Natural killer cell (primary cell): ENCODE measurements around the gene FAM184B. TPM values are rescaled to one million over a fixed set of nuclear protein-coding genes. Genes with fewer than 3 reads are reported as not detected.
A peak's percentile ranks its signal among the peaks of the same experiment; 100 is the strongest.

ENCODE experiments used
- ATAC-seq, 3 donors: fragments of 150-1000 bp in 2 of 3; fragments of 200-7000 bp in 1 of 3; cut with Tn5 transposase; 1 replicate in 1 of 3; 2 replicates in 2 of 3; pipeline ENCODE4 v1.10.0; 2021; ENCODE audit warnings: mild to moderate bottlenecking in 2 of 3, moderate library complexity in 2 of 3
- DNase-seq, 2 donors: peaks; one replicate each; pipeline versions ENCODE4 v3.0.0 to v3.0.0-alpha.2; 2013 to 2021; ENCODE audit warnings: mixed read lengths in 1 of 2
- H3K27ac ChIP-seq: one replicate; pipeline ENCODE4 v1.5.1; 2013; ENCODE audit warnings: mild to moderate bottlenecking, low read length
- H3K27me3 ChIP-seq: one replicate; pipeline ENCODE4 v1.6.1; 2013; ENCODE audit warnings: low read length; ENCODE audit not compliant: control insufficient read depth, insufficient read depth
- H3K36me3 ChIP-seq: one replicate; pipeline ENCODE4 v1.6.1; 2013; ENCODE audit warnings: low read length; ENCODE audit not compliant: control insufficient read depth, insufficient read depth
- H3K4me1 ChIP-seq: one replicate; pipeline ENCODE4 v1.6.1; 2013; ENCODE audit warnings: low read length; ENCODE audit not compliant: control insufficient read depth, insufficient read depth
- H3K4me3 ChIP-seq: one replicate; pipeline ENCODE4 v1.5.1; 2013; ENCODE audit warnings: low read length
- H3K9me3 ChIP-seq: one replicate; pipeline ENCODE4 v1.6.1; 2013; ENCODE audit warnings: low read length; ENCODE audit not compliant: control insufficient read depth, insufficient read depth
- H3K27ac Mint-ChIP-seq, 2 donors: one replicate each; pipeline ENCODE4 v1.8.0; 2022; ENCODE audit warnings: mild to moderate bottlenecking in 2 of 2, mixed read lengths in 2 of 2, moderate library complexity in 1 of 2
- H3K27me3 Mint-ChIP-seq, 2 donors: one replicate each; pipeline ENCODE4 v1.8.0; 2022; ENCODE audit warnings: low read depth in 2 of 2, mixed read lengths in 2 of 2
- H3K36me3 Mint-ChIP-seq: one replicate; pipeline ENCODE4 v1.8.0; 2022; ENCODE audit warnings: mixed read lengths
- H3K4me1 Mint-ChIP-seq, 2 donors: one replicate each; pipeline ENCODE4 v1.8.0; 2022; ENCODE audit warnings: mixed read lengths in 2 of 2
- H3K4me3 Mint-ChIP-seq: one replicate; pipeline ENCODE4 v1.8.0; 2022; ENCODE audit warnings: mild to moderate bottlenecking, moderate library complexity, mixed read lengths
- H3K9me3 Mint-ChIP-seq, 2 donors: one replicate each; pipeline ENCODE4 v1.8.0; 2022; ENCODE audit warnings: mixed read lengths in 2 of 2
- WGBS: methylation state at CpG from one replicate; pipeline ENCODE4 v1.1.7; 2013; ENCODE audit warnings: missing lambda C conversion rate; ENCODE audit not compliant: insufficient coverage; 5-methylcytosine and 5-hydroxymethylcytosine counted together
- intact Hi-C: fragments of 100-400 bp; cut with micrococcal nuclease; formaldehyde crosslinking; loops from one replicate; pipeline ENCODE4 v1.14.2; 2022
- total RNA-seq, 4 donors: library from RNA; stranded (reverse); fragments of 120-200 nt in 1 of 4; gene quantifications; one replicate each; pipeline versions ENCODE4 v1.2.3 to v1.2.4, GENCODE V29; 2013 to 2022
- TF ChIP-seq, protein P1 (sequence below): fragments of 200-600 bp; IDR thresholded peaks from one replicate; pipeline ENCODE4 v1.8.0; 2022; ENCODE audit warnings: antibody characterized with exemption

Gene FAM184B
- total RNA-seq, 3 donors from 2014 or later (not counting 1 experiment from before 2014, with no cell fraction given), result 0.05 TPM; not detected in 2

DNA sequence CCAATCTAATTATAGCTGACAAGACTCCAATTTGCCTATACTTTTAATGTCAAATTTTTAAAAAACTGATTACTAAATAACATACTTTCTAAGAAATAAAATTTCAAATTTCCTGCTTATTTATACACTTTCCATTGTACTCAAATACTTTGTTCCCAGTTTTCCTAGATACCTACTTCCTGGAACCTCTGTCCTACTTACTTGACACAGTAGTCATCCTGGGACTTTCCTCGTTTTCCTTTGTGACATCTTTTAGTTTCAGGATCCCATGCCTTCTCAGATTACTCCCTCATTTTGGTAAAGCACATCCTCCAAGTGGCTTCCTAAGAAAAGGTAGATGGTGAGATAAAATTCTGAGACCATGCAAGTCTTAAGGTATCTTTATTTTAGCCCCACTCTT, 13.3 kb upstream of the FAM184B start:
- H3K4me1 ChIP-seq, result no peaks in the 10 kb centered on the region
- H3K27me3 Mint-ChIP-seq, result no peaks in the 10 kb centered on the region
- no peaks in the 10 kb centered on the region for H3K9me3 Mint-ChIP-seq
- H3K27me3 ChIP-seq, result no peaks in the 10 kb centered on the region
- H3K27ac Mint-ChIP-seq, result no peak overlapping the region
- no peaks in the 10 kb centered on the region for H3K36me3 Mint-ChIP-seq
- H3K36me3 ChIP-seq, result peaks cover 9% of the 10 kb centered on the region
- H3K9me3 ChIP-seq, result no peaks in the 10 kb centered on the region
- WGBS, result 88% methylated on average over 1 of the region's 1 CpG
- H3K4me3 ChIP-seq, result no peak overlapping the region
- TF ChIP-seq, protein P1, sequence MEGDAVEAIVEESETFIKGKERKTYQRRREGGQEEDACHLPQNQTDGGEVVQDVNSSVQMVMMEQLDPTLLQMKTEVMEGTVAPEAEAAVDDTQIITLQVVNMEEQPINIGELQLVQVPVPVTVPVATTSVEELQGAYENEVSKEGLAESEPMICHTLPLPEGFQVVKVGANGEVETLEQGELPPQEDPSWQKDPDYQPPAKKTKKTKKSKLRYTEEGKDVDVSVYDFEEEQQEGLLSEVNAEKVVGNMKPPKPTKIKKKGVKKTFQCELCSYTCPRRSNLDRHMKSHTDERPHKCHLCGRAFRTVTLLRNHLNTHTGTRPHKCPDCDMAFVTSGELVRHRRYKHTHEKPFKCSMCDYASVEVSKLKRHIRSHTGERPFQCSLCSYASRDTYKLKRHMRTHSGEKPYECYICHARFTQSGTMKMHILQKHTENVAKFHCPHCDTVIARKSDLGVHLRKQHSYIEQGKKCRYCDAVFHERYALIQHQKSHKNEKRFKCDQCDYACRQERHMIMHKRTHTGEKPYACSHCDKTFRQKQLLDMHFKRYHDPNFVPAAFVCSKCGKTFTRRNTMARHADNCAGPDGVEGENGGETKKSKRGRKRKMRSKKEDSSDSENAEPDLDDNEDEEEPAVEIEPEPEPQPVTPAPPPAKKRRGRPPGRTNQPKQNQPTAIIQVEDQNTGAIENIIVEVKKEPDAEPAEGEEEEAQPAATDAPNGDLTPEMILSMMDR, result no peak
- no peak overlapping the region for H3K27ac ChIP-seq
- no peak overlapping the region for H3K4me3 Mint-ChIP-seq
- ATAC-seq (no peak), DNase-seq (no peak)
- H3K4me1 Mint-ChIP-seq, result peaks cover 0 to 4% of the 10 kb centered on the region in 2 donors
- intact Hi-C loops, result no loop called here

DNA sequence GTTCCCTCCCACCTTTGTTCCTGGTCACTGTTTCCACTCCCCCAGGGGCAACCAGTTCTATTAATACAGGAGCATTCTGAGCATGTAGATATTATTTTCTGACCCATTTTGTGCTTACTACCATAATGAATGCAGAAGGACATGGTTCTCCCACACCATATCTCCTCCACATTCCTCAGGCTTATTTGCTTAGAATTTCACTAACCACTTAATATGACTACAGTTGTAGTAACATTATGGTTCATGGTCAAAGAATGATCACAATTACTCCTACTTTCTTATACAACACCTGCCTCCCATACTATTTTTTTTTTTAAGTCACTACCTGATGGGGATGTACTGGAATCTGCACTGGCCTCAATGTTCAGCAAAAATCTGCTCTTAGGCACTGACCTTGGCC, 7.5 kb upstream of the FAM184B start:
- H3K4me1 Mint-ChIP-seq, result peaks cover 15% of the 10 kb centered on the region in 2 donors
- no peaks in the 10 kb centered on the region for H3K36me3 Mint-ChIP-seq
- H3K4me3 ChIP-seq, result no peak overlapping the region
- H3K9me3 ChIP-seq, result no peaks in the 10 kb centered on the region
- TF ChIP-seq, protein P1, result no peak
- H3K27me3 Mint-ChIP-seq, result no peaks in the 10 kb centered on the region
- ATAC-seq (no peak), DNase-seq (no peak)
- H3K36me3 ChIP-seq, result peaks cover 2% of the 10 kb centered on the region
- H3K4me1 ChIP-seq, result peaks cover 2% of the 10 kb centered on the region
- H3K9me3 Mint-ChIP-seq, result no peaks in the 10 kb centered on the region
- no peak overlapping the region for H3K27ac ChIP-seq
- H3K27ac Mint-ChIP-seq, result no peak overlapping the region
- intact Hi-C loops, result no loop called here
- H3K27me3 ChIP-seq, result no peaks in the 10 kb centered on the region
- H3K4me3 Mint-ChIP-seq, result no peak overlapping the region

DNA sequence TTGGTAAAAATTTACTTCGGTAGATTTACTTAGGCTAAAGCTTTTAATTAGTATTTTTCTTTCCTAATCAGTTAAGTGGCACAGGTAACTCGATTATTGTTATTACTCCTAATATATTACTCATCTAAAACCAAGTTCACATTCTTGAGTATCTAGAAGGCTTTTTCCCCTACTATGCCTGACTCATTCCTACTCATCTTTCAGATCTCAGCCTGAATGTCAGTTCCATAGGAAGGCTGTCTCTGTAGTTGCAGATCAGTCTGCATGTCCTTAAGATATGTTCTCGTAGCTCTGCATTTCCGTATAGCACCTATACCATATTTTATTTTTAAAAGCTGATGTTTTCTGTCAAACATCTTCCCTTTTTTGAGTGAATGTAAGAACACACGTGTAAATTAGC, 5.9 kb upstream of the FAM184B start:
- H3K4me1 ChIP-seq, result peaks cover 2% of the 10 kb centered on the region
- H3K4me3 ChIP-seq, result no peak overlapping the region
- Mint-ChIP-seq H3K36me3 (no peaks in the 10 kb centered on the region), H3K27me3 (peaks cover 0 to 4% of the 10 kb centered on the region in 2 donors), H3K4me3 (no peak overlapping the region), H3K27ac (no peak overlapping the region), H3K9me3 (no peaks in the 10 kb centered on the region), H3K4me1 (peaks cover 15% of the 10 kb centered on the region in 2 donors)
- DNase-seq, result no peak
- H3K9me3 ChIP-seq, result no peaks in the 10 kb centered on the region
- TF ChIP-seq, protein P1, result no peak
- intact Hi-C loops, result no loop called here
- no peak overlapping the region for H3K27ac ChIP-seq
- WGBS, result 82% methylated on average over 4 of the region's 5 CpGs
- no peaks in the 10 kb centered on the region for H3K27me3 ChIP-seq
- no peak for ATAC-seq
- no peaks in the 10 kb centered on the region for H3K36me3 ChIP-seq

DNA sequence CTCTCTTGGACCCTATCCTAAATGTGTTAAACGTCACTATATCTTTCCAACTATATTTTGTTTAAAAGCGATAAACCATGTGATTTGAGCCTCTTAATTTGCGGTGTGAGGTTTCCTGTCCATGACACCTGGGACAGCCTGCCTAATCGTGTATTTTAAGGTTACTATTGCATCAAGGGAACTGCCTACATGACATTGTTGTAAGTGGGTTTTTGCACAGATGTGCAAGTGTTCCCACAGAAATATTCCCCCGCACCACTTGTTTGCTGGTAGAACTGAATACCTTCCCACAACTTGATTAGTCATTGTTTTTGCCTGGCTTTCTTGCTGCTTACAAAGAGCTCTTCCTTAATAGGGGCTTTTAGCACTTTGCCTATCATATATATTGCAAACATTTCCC, 5.1 kb upstream of the FAM184B start:
- H3K27me3 Mint-ChIP-seq, result peaks cover 7 to 11% of the 10 kb centered on the region in 2 donors
- peaks cover 6% of the 10 kb centered on the region for H3K27me3 ChIP-seq
- peaks cover 5% of the 10 kb centered on the region for H3K4me1 ChIP-seq
- intact Hi-C loops, result no loop called here
- no peak overlapping the region for H3K27ac Mint-ChIP-seq
- DNase-seq (no peak), ATAC-seq (peak in 1 of 3 donors; percentile 54)
- H3K4me3 ChIP-seq, result no peak overlapping the region
- H3K9me3 ChIP-seq, result no peaks in the 10 kb centered on the region
- H3K4me1 Mint-ChIP-seq, result peaks cover 23% of the 10 kb centered on the region in 2 donors
- TF ChIP-seq, protein P1, result no peak
- H3K9me3 Mint-ChIP-seq, result no peaks in the 10 kb centered on the region
- no peak overlapping the region for H3K27ac ChIP-seq
- 5% methylated on average over 5 of the region's 5 CpGs for WGBS
- no peak overlapping the region for H3K4me3 Mint-ChIP-seq
- no peaks in the 10 kb centered on the region for H3K36me3 ChIP-seq
- H3K36me3 Mint-ChIP-seq, result no peaks in the 10 kb centered on the region
